ENCODE results near the gene BCLAF3.

GRCh38 chrX:20001588-20001987, 10.7 kb upstream of the BCLAF3 start:
- TF ChIP-seq, protein P1, sequence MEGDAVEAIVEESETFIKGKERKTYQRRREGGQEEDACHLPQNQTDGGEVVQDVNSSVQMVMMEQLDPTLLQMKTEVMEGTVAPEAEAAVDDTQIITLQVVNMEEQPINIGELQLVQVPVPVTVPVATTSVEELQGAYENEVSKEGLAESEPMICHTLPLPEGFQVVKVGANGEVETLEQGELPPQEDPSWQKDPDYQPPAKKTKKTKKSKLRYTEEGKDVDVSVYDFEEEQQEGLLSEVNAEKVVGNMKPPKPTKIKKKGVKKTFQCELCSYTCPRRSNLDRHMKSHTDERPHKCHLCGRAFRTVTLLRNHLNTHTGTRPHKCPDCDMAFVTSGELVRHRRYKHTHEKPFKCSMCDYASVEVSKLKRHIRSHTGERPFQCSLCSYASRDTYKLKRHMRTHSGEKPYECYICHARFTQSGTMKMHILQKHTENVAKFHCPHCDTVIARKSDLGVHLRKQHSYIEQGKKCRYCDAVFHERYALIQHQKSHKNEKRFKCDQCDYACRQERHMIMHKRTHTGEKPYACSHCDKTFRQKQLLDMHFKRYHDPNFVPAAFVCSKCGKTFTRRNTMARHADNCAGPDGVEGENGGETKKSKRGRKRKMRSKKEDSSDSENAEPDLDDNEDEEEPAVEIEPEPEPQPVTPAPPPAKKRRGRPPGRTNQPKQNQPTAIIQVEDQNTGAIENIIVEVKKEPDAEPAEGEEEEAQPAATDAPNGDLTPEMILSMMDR (IDR thresholded peaks at IDR 0.05): no peak
- no peak for TF ChIP-seq EP300 (IDR thresholded peaks at IDR 0.05)
